GM21786 (cell line): ENCODE results near the gene CLEC17A.
A peak's percentile ranks its signal among the peaks of the same experiment; 100 is the strongest.
"Not testable (repeated sequence)": the region's sequence is repeated elsewhere in the genome, so short reads cannot be mapped to it uniquely, and the experiment has no call there.

Source experiments
- ATAC-seq: cut with Tn5 transposase; IDR thresholded peaks from one replicate; pipeline ENCODE4 v1.9.1; 2021; ENCODE audit not compliant: unreplicated experiment

The CLEC17A gene

GRCh38 chr19:14558370-14559066 lies 24.4 kb upstream of the CLEC17A start:
- no peak for ATAC-seq

- no peak for ATAC-seq
Observed at GRCh38 chr19:14559916-14560775, 22.7 kb upstream of the CLEC17A start.

- ATAC-seq = no peak
Observed at GRCh38 chr19:14560776-14561108, 22.1 kb upstream of the CLEC17A start.

GRCh38 chr19:14561249-14561648 lies 21.6 kb upstream of the CLEC17A start:
- no peak for ATAC-seq

GRCh38 chr19:14561847-14562351 lies 21.0 kb upstream of the CLEC17A start:
- ATAC-seq = no peak

- no peak for ATAC-seq
Observed at GRCh38 chr19:14562660-14563589, 20.0 kb upstream of the CLEC17A start.

- no peak for ATAC-seq
Observed at GRCh38 chr19:14563590-14563926, 19.3 kb upstream of the CLEC17A start.

- ATAC-seq = no peak
Observed at GRCh38 chr19:14563989-14564651, 18.8 kb upstream of the CLEC17A start.

- not testable (repeated sequence) for ATAC-seq
Observed at GRCh38 chr19:14564652-14565297, 18.1 kb upstream of the CLEC17A start.

GRCh38 chr19:14565298-14565679 lies 17.6 kb upstream of the CLEC17A start:
- ATAC-seq = no peak

GRCh38 chr19:14565765-14566711 lies 16.8 kb upstream of the CLEC17A start:
- no peak for ATAC-seq

GRCh38 chr19:14566712-14567077 lies 16.2 kb upstream of the CLEC17A start:
- no peak for ATAC-seq

GRCh38 chr19:14567079-14567478 lies 15.8 kb upstream of the CLEC17A start:
- ATAC-seq = no peak

- ATAC-seq = no peak
Observed at GRCh38 chr19:14570864-14571527, 11.9 kb upstream of the CLEC17A start.

- ATAC-seq = peak; percentile 85
Observed at GRCh38 chr19:14571695-14572490, 11.0 kb upstream of the CLEC17A start, which contains the start of gene NDUFB7. NDUFB7 (minus strand) TSS chr19:14572066; CDS start chr19:14572000, 66 bp downstream.

- ATAC-seq = no peak
Observed at GRCh38 chr19:14575428-14575980, 7.4 kb upstream of the CLEC17A start.

- ATAC-seq = no peak
Observed at GRCh38 chr19:14576363-14576762, 6.5 kb upstream of the CLEC17A start.
